Measurements from ENCODE around the gene SPATA33. TPM values are rescaled to one million over a fixed set of nuclear protein-coding genes. Genes with fewer than 3 reads are reported as not detected.
A peak's percentile ranks its signal among the peaks of the same experiment; 100 is the strongest.
"Not testable (repeated sequence)": the region's sequence is repeated elsewhere in the genome, so short reads cannot be mapped to it uniquely, and the experiment has no call there.

The SPATA33 gene
- total and polyA plus RNA-seq, 8 donors, result 9.9 to 15.7 (median 13.3) TPM

GRCh38 chr16:89697616-89698331, 40.1 kb downstream of the SPATA33 start:
- Histone ChIP-seq H3K4me1 (peaks cover 6 to 35% of the 10 kb centered on the region in 2 donors), H3K27ac (no peak overlapping the region), H3K4me3 (no peak overlapping the region), H3K9me3 (no peaks in the 10 kb centered on the region), H3K36me3 (peaks cover 0 to 56% of the 10 kb centered on the region in 2 donors), H3K27me3 (no peaks in the 10 kb centered on the region)
- TF ChIP-seq CTCF (IDR thresholded peaks at IDR 0.05), result no peak
- peak in 1 of 4 donors; percentile 73 for DNase-seq
- ATAC-seq, result no peak
- intact Hi-C loops (cut with DNase I), result no loop called here

GRCh38 chr16:89698717-89699116, 41.1 kb downstream of the SPATA33 start:
- ATAC-seq; H3K27ac ChIP-seq; H3K27me3 ChIP-seq; intact Hi-C loops (cut with DNase I); H3K9me3 ChIP-seq; H3K4me3 ChIP-seq: not testable (repeated sequence)
- H3K4me1 ChIP-seq, result peaks cover 6 to 35% of the 10 kb centered on the region in 2 donors
- peak in 1 of 4 donors; percentile 5 for DNase-seq
- peaks cover 0 to 47% of the 10 kb centered on the region in 2 donors for H3K36me3 ChIP-seq

DNA sequence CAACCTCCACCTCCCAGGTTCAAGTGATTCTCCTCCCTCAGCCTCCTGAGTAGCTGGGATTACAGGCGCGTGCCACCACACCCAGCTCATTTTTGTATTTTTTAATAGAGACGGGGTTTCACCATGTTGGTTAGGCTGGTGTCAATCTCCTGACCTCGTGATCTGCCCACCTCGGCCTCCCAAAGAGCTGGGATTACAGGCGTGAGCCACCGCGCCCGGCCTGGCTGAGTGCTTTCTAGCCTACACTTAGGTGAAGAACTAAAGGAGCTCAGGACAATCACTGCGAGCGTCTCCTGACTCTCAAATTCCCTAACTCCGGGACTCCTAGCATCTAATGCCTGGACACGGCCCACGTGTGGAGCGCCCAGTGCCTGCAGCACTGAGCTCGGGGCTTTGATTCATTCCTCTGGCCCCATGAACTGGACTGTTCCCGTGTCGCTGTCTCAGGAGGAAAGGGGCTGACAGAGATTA, 42.0 kb downstream of the SPATA33 start:
- Histone ChIP-seq H3K4me1 (peaks cover 6 to 35% of the 10 kb centered on the region in 2 donors), H3K4me3 (peak overlapping the region in 1 of 2 donors; percentile 68), H3K36me3 (peaks cover 0 to 37% of the 10 kb centered on the region in 2 donors), H3K27ac (peak overlapping the region in 1 of 2 donors; percentile 88)
- ATAC-seq; intact Hi-C loops (cut with DNase I); DNase-seq; H3K27me3 ChIP-seq; H3K9me3 ChIP-seq: not testable (repeated sequence)

- intact Hi-C loops (cut with DNase I), result no loop called here
- peak; percentile 73 for ATAC-seq
- DNase-seq, result peak; percentile 95 to 100 (median 100)
- Histone ChIP-seq H3K9me3 (no peaks in the 10 kb centered on the region), H3K4me1 (peaks cover 6 to 35% of the 10 kb centered on the region in 2 donors), H3K36me3 (peaks cover 0 to 32% of the 10 kb centered on the region in 2 donors), H3K4me3 (peak overlapping the region; percentile 66 to 68), H3K27ac (peak overlapping the region; percentile 82 to 88), H3K27me3 (no peaks in the 10 kb centered on the region)
- peak; percentile 68 to 95 for TF ChIP-seq CTCF (IDR thresholded peaks at IDR 0.05)
These were observed 42.5 kb downstream of the SPATA33 start for GRCh38 chr16:89700100-89700648.

- H3K4me1 ChIP-seq, result peaks cover 6 to 37% of the 10 kb centered on the region in 2 donors
- no peaks in the 10 kb centered on the region for H3K9me3 ChIP-seq
- H3K4me3 ChIP-seq, result peak overlapping the region; percentile 66 to 68
- H3K36me3 ChIP-seq, result peaks cover 0 to 26% of the 10 kb centered on the region in 2 donors
- intact Hi-C loops (cut with DNase I), result no loop called here
- H3K27me3 ChIP-seq, result no peaks in the 10 kb centered on the region
- peak; percentile 56 for ATAC-seq
- peak in 3 of 4 donors; percentile 69 to 88 (median 71) for DNase-seq
- no peak for TF ChIP-seq CTCF (IDR thresholded peaks at IDR 0.05)
- peak overlapping the region; percentile 82 to 88 for H3K27ac ChIP-seq
These were observed 43.2 kb downstream of the SPATA33 start for GRCh38 chr16:89700649-89701424.

Measured in left lung (tissue), 10 donors.